ENCODE results near the gene ST7. TPM values are rescaled to one million over a fixed set of nuclear protein-coding genes. Genes with fewer than 3 reads are reported as not detected.

ST7 gene
- total RNA-seq, 2 experiments from 2014 or later: 4.9 to 5.4 TPM

DNA sequence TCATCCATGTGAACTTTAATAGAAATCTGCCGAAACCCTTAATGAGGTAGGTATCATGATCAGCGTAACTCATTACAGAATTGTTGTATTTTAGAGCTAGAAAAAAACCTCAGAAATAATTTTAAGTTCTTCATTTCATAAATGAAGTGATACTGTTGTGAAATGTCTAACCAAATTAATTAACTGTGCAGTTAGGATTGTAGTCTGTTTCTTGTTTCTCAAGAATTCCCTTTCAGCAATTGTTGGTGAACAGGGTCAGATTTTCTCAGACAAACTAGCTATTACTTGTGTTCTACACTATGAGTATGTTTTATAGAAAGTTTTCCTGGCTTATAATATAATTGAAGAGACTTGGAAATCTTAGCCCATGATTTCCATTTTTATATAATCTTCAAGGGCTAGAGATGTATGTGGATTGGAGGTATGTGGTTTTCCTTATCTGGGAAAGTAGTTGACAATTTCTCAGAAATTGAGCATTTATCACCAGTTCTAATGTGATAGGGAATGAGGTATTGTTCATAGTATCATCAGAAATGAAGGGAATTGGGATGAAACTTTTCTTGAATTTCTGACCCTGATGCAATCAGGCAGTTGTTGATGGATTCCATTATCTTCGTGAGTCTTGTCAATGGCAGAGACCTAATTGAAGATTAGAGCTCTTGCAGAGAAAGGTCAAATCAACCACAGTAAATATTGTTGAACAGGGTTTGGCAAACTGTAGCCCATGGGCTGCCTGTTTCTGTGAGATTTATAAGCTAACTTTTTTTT lies 55.0 kb downstream of the ST7 start:
- H3K4me1 Mint-ChIP-seq (ENCODE audit: low read depth): peaks cover 73% of the 10 kb centered on the region
- Histone ChIP-seq H3K27me3 (ENCODE audit: control insufficient read depth in 1 of 2, insufficient read depth in 2 of 2, low read length in 2 of 2) (no peaks in the 10 kb centered on the region), H3K4me3 (ENCODE audit: low read length) (no peak overlapping the region), H3K36me3 (ENCODE audit: insufficient read depth, low read length) (no peaks in the 10 kb centered on the region), H3K27ac (ENCODE audit: low read depth in 1 of 2, low read length in 2 of 2) (no peak overlapping the region), H3K9me3 (ENCODE audit: control insufficient read depth in 1 of 2, insufficient read depth in 1 of 2, low read length in 2 of 2) (no peaks in the 10 kb centered on the region), H3K4me1 (ENCODE audit: insufficient read depth, low read length) (peaks cover 26% of the 10 kb centered on the region)
- intact Hi-C loops (cut with DNase I, micrococcal nuclease): no loop called here
- no peaks in the 10 kb centered on the region for H3K36me3 Mint-ChIP-seq (ENCODE audit: low read depth)
- TF ChIP-seq, protein P1, sequence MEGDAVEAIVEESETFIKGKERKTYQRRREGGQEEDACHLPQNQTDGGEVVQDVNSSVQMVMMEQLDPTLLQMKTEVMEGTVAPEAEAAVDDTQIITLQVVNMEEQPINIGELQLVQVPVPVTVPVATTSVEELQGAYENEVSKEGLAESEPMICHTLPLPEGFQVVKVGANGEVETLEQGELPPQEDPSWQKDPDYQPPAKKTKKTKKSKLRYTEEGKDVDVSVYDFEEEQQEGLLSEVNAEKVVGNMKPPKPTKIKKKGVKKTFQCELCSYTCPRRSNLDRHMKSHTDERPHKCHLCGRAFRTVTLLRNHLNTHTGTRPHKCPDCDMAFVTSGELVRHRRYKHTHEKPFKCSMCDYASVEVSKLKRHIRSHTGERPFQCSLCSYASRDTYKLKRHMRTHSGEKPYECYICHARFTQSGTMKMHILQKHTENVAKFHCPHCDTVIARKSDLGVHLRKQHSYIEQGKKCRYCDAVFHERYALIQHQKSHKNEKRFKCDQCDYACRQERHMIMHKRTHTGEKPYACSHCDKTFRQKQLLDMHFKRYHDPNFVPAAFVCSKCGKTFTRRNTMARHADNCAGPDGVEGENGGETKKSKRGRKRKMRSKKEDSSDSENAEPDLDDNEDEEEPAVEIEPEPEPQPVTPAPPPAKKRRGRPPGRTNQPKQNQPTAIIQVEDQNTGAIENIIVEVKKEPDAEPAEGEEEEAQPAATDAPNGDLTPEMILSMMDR (IDR thresholded peaks at IDR 0.05): no peak
- ATAC-seq (ENCODE audit: poor library complexity): no peak
- POLR2A ChIA-PET: interaction anchor here (0.7 to 1.4 kb wide), 5 partner anchors 13 to 208 kb away, joined by 3 to 5 read pairs (median 4); no protein-coding TSS in a partner anchor
- peak overlapping the region; percentile 70 for H3K4me3 Mint-ChIP-seq
- CTCF ChIA-PET: interaction anchor here (1.8 kb wide), 1 partner anchor 20 kb away, joined by 7 read pairs; no protein-coding TSS in a partner anchor
- H3K27me3 Mint-ChIP-seq: no peaks in the 10 kb centered on the region
- H3K27ac Mint-ChIP-seq: peak overlapping the region; percentile 64
- H3K9me3 Mint-ChIP-seq: no peaks in the 10 kb centered on the region
- DNase-seq: no peak

DNA sequence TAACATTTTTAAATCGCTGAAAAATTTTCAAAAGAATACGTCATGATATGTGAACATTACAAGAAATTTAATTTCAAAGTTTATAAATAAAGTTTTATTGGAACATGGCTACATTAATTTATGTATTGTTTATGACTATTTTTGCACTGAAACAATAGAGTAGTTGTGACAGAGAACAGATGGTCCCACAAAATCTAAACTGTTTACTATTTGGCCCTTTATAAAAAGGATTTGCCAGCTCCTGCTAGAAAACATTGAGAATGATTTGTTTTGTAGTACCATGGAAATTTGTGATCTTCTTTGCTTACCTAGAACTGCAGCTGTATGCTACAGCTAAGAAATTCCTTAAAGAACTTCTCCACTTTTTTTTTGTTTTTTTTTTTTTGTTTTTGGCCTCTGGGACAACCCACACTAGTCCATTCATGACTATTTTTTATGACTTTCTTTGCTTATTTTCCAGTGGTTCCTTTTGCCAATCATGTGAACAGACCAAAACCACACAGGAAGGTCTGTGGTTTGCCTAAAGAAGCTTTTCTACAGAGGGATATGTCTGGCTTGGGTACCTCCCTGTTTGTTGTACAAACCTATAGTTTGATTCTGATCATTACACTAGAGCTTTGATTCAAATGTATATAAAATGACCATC lies 55.7 kb downstream of the ST7 start:
- Histone ChIP-seq H3K27me3 (ENCODE audit: control insufficient read depth in 1 of 2, insufficient read depth in 2 of 2, low read length in 2 of 2) (no peaks in the 10 kb centered on the region), H3K27ac (ENCODE audit: low read depth in 1 of 2, low read length in 2 of 2) (no peak overlapping the region), H3K4me3 (ENCODE audit: low read length) (no peak overlapping the region), H3K36me3 (ENCODE audit: insufficient read depth, low read length) (no peaks in the 10 kb centered on the region), H3K9me3 (ENCODE audit: control insufficient read depth in 1 of 2, insufficient read depth in 1 of 2, low read length in 2 of 2) (no peaks in the 10 kb centered on the region), H3K4me1 (ENCODE audit: insufficient read depth, low read length) (peaks cover 26% of the 10 kb centered on the region)
- peak in 6 of 14 experiments; percentile 6 to 79 (median 48) for DNase-seq
- ChIA-PET POLR2A (interaction anchor here (0.8 to 1.3 kb wide), 6 partner anchors 13 to 55 kb away, joined by 3 to 5 read pairs (median 4); partner anchors contain the start of gene ST7), CTCF (interaction anchor here (0.7 to 1.8 kb wide), 3 partner anchors 21 to 829 kb away, joined by 4 to 7 read pairs (median 4); no protein-coding TSS in a partner anchor)
- H3K9me3 Mint-ChIP-seq: no peaks in the 10 kb centered on the region
- intact Hi-C loops (cut with DNase I, micrococcal nuclease): no loop called here
- no peaks in the 10 kb centered on the region for H3K27me3 Mint-ChIP-seq
- H3K36me3 Mint-ChIP-seq (ENCODE audit: low read depth): no peaks in the 10 kb centered on the region
- H3K4me3 Mint-ChIP-seq: peak overlapping the region; percentile 71
- TF ChIP-seq, protein P1 (IDR thresholded peaks at IDR 0.05): no peak
- H3K27ac Mint-ChIP-seq: peak overlapping the region; percentile 54
- peaks cover 73% of the 10 kb centered on the region for H3K4me1 Mint-ChIP-seq (ENCODE audit: low read depth)
- ATAC-seq (ENCODE audit: poor library complexity): peak; percentile 70

DNA sequence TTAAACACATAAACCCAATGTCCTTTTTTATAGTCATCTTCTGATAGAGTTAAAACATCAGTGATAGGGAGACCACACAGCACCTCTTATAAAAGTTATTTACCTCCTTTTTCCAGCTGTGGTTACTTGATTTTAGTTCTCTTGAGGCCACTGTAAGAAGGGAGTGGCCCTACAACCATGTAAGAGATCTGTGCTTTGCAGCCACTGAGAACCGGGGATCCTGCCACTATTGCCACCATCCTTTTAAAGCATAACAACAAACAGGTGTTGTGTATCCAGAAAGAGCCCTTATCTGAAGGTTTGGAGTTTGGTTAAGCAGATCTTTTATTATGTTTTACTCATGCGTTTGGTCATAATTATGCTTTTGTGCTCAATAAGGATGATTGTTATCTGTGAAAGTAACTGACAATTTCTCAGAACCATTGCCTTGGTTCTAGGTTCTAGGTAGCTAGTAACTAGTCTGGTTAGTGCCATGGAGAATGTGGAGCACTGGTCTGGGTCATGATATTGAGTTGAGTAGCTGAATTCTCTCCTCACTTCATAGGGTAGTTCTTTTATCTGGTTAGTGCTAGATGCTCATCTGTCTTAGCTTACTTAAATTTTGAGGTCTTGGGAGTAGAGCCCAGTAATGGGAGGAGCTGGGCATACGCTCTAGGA lies 56.5 kb downstream of the ST7 start:
- H3K9me3 Mint-ChIP-seq: no peaks in the 10 kb centered on the region
- ChIA-PET CTCF (interaction anchor here (0.7 to 1.8 kb wide), 3 partner anchors 21 to 830 kb away, joined by 4 to 7 read pairs (median 4); no protein-coding TSS in a partner anchor), POLR2A (interaction anchor here (0.8 to 1.3 kb wide), 8 partner anchors 12 to 78 kb away, joined by 3 to 5 read pairs (median 4); partner anchors contain the start of gene ST7)
- peaks cover 73% of the 10 kb centered on the region for H3K4me1 Mint-ChIP-seq (ENCODE audit: low read depth)
- Histone ChIP-seq H3K9me3 (ENCODE audit: control insufficient read depth in 1 of 2, insufficient read depth in 1 of 2, low read length in 2 of 2) (no peaks in the 10 kb centered on the region), H3K4me3 (ENCODE audit: low read length) (no peak overlapping the region), H3K4me1 (ENCODE audit: insufficient read depth, low read length) (peaks cover 26% of the 10 kb centered on the region), H3K36me3 (ENCODE audit: insufficient read depth, low read length) (no peaks in the 10 kb centered on the region), H3K27ac (ENCODE audit: low read depth in 1 of 2, low read length in 2 of 2) (no peak overlapping the region), H3K27me3 (ENCODE audit: control insufficient read depth in 1 of 2, insufficient read depth in 2 of 2, low read length in 2 of 2) (no peaks in the 10 kb centered on the region)
- peak overlapping the region; percentile 54 for H3K27ac Mint-ChIP-seq
- DNase-seq (no peak), ATAC-seq (ENCODE audit: poor library complexity) (no peak)
- H3K4me3 Mint-ChIP-seq: peak overlapping the region; percentile 71
- H3K36me3 Mint-ChIP-seq (ENCODE audit: low read depth): no peaks in the 10 kb centered on the region
- no peaks in the 10 kb centered on the region for H3K27me3 Mint-ChIP-seq
- TF ChIP-seq, protein P1 (IDR thresholded peaks at IDR 0.05): no peak
- intact Hi-C loops (cut with DNase I, micrococcal nuclease): no loop called here
